Measurements from ENCODE around the gene WASHC2A. TPM values are rescaled to one million over a fixed set of nuclear protein-coding genes. Genes with fewer than 3 reads are reported as not detected.
"Not testable (repeated sequence)": the region's sequence is repeated elsewhere in the genome, so short reads cannot be mapped to it uniquely, and the experiment has no call there.

Gene WASHC2A
- total and polyA plus RNA-seq, 2 donors: 28.6 to 32.2 TPM

DNA sequence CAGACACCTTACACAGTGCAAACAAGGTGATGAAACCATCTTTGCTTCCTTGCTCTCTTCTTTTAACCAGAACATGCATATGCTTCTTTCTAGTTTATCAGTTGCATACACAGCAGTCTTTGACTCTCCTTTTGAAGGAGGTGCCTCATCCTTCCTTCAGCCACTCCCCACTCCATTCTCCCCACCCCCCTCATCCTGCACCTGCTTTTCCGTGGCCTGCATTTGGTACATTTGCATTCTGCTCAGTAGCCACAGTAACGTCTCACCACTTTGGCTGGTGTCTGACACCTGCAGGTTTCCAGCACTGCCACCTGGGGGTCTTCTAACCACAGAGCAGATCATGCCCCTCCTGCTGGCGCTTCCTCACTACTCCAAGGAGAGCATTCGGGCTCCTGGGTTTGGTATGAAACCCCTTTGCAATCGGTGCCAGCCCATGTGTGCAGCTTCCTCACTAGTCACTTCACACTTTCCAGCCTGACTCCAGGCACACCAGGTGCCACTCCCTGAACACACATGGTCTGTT is 60.1 kb downstream of the WASHC2A start:
- H3K9me3 ChIP-seq (ENCODE audit: control insufficient read depth in 2 of 2, insufficient read depth in 1 of 2, low read length in 1 of 2): not testable (repeated sequence)

DNA sequence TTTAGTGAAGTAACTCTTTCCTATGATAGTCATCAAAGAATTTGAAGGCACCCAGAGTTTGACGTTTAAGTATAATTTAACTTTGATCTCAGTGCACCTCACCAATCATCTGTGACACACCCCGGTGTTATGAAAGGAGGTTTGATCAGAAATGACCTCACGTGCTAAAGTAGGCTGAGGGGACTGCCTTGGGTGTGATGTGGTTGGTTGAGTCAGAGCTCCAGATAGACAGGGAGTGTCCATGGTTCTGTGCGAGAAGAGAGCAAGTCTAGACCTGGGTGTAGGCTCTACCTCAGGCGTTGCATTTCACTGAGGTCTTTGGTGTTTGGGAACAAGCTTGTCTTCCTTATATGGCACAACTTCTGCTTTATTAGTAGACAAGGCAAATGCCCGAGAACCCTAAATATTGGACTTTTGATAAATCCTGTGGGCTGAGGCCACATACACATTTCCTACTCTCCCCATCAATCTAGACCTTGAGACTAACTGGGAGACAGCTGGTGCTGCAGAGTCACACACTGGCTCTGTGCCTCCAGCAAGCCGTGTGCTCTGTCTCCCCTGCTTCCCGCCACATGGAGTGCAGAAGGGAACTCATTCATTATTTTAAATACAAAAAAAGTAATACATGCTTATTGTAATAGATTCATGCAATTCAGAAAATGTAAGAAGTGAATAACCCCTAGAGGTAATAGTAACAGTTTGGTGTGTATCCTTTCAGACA is 63.7 kb downstream of the WASHC2A start:
- H3K4me3 ChIP-seq (ENCODE audit: low read length in 2 of 2); H3K9me3 ChIP-seq (ENCODE audit: control insufficient read depth in 2 of 2, insufficient read depth in 1 of 2, low read length in 1 of 2); H3K27me3 ChIP-seq (ENCODE audit: control insufficient read depth in 2 of 2, insufficient read depth in 1 of 2, low read length in 1 of 2); H3K27ac ChIP-seq (ENCODE audit: low read depth in 1 of 2, low read length in 1 of 2); DNase-seq (ENCODE audit: low read depth in 6 of 9, low spot score in 9 of 9): not testable (repeated sequence)
- Histone ChIP-seq H3K36me3 (ENCODE audit: control insufficient read depth in 2 of 2, insufficient read depth in 2 of 2, low read length in 1 of 2) (peaks cover 8 to 11% of the 10 kb centered on the region in 2 donors), H3K4me1 (ENCODE audit: control insufficient read depth in 2 of 2, insufficient read depth in 2 of 2, low read length in 2 of 2) (peaks cover 4 to 11% of the 10 kb centered on the region in 2 donors)
- WGBS: 96% methylated on average over 8 of the region's 8 CpGs

More for the DNA sequence above, 60.1 kb downstream of the WASHC2A start:
- Histone ChIP-seq H3K27ac (ENCODE audit: low read depth in 1 of 2, low read length in 1 of 2) (peak overlapping the region in 1 of 2 donors; percentile 60), H3K36me3 (ENCODE audit: control insufficient read depth in 2 of 2, insufficient read depth in 2 of 2, low read length in 1 of 2) (peaks cover 13 to 15% of the 10 kb centered on the region in 2 donors), H3K4me1 (ENCODE audit: control insufficient read depth in 2 of 2, insufficient read depth in 2 of 2, low read length in 2 of 2) (peaks cover 4 to 11% of the 10 kb centered on the region in 2 donors)
- not testable (repeated sequence) for H3K27me3 ChIP-seq (ENCODE audit: control insufficient read depth in 2 of 2, insufficient read depth in 1 of 2, low read length in 1 of 2); H3K4me3 ChIP-seq (ENCODE audit: low read length in 2 of 2)
- WGBS: 4% methylated on average over 2 of the region's 5 CpGs
- DNase-seq (ENCODE audit: low read depth in 6 of 9, low spot score in 9 of 9): peak; percentile 18 to 86 (median 69)

DNA sequence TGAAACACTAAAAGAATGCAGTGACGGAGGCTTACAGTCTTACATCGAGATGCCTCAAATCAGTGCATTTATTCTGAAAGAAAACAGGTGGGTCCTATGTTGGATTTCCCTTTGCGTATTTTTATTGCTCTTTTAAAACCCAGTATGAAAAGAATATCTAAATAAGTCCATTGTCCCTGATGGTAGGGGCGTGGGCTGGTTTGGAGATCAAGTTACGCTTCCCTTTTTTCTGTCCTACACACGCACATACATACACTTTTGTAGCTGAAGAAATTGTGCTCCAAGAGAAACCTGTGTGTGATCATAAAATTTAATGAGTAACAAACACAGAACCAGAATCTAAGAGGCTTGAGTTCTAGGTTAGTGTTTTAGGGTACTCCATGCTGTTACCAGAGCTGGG is 64.6 kb downstream of the WASHC2A start:
- not testable (repeated sequence) for H3K27ac ChIP-seq (ENCODE audit: low read depth in 1 of 2, low read length in 1 of 2); H3K9me3 ChIP-seq (ENCODE audit: control insufficient read depth in 2 of 2, insufficient read depth in 1 of 2, low read length in 1 of 2); H3K27me3 ChIP-seq (ENCODE audit: control insufficient read depth in 2 of 2, insufficient read depth in 1 of 2, low read length in 1 of 2); H3K4me1 ChIP-seq (ENCODE audit: control insufficient read depth in 2 of 2, insufficient read depth in 2 of 2, low read length in 2 of 2); DNase-seq (ENCODE audit: low read depth in 6 of 9, low spot score in 9 of 9); H3K36me3 ChIP-seq (ENCODE audit: control insufficient read depth in 2 of 2, insufficient read depth in 2 of 2, low read length in 1 of 2); H3K4me3 ChIP-seq (ENCODE audit: low read length in 2 of 2)
- WGBS: 95% methylated on average over 6 of the region's 6 CpGs

DNA sequence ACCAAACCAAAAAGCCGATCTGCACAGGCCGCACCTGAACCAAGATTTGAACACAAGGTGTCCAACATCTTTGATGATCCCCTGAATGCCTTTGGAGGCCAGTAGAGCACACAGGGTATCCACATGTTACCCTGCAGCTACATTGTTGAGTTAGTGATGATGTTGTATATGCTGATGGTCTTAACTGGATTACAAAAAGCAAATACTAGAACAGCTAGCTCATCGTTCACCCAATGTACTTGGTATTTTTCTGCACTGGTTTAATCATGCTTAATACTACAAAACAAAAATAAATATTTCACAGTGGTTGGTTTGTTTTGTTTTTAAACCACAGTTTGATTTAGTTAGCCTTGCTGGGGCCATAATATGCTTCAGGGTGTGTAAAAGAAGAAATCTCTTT is 65.1 kb downstream of the WASHC2A start:
- H3K27ac ChIP-seq (ENCODE audit: low read depth in 1 of 2, low read length in 1 of 2); H3K27me3 ChIP-seq (ENCODE audit: control insufficient read depth in 2 of 2, insufficient read depth in 1 of 2, low read length in 1 of 2); H3K4me3 ChIP-seq (ENCODE audit: low read length in 2 of 2); H3K4me1 ChIP-seq (ENCODE audit: control insufficient read depth in 2 of 2, insufficient read depth in 2 of 2, low read length in 2 of 2); DNase-seq (ENCODE audit: low read depth in 6 of 9, low spot score in 9 of 9); H3K36me3 ChIP-seq (ENCODE audit: control insufficient read depth in 2 of 2, insufficient read depth in 2 of 2, low read length in 1 of 2); H3K9me3 ChIP-seq (ENCODE audit: control insufficient read depth in 2 of 2, insufficient read depth in 1 of 2, low read length in 1 of 2): not testable (repeated sequence)
- 98% methylated on average over 3 of the region's 3 CpGs for WGBS

DNA sequence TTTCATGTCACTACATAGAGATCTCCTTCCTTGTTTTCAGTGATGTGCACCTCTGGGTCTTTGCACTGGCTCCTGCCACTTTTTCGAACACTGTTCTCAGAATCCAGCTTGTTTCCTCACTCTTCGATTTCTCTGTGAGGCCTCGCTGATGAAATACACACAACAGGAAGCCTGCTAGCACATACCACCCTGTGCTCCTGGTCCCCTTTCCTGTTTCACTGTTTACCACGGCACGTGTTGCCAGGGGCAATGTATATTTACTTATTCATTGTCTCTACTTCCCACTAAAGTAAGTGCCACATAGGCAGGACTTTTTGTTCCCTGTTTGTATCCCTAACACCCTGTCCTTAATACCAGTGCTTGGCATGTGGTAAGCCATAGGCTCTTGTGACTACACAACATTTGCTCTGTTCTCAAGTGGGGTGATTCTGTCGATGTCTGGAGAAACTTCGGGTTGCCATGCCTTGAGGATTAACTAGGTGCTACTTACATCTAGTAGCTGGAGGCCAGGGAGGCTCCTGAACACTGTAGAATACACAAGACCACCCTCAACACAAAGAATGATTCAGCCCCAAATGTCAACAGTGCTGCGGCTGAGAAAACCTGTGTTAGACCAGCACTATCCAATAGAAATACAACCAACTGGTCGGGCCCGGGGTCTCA is 75.9 kb downstream of the WASHC2A start:
- not testable (repeated sequence) for H3K4me3 ChIP-seq (ENCODE audit: low read length in 2 of 2); H3K27me3 ChIP-seq (ENCODE audit: control insufficient read depth in 2 of 2, insufficient read depth in 1 of 2, low read length in 1 of 2); H3K4me1 ChIP-seq (ENCODE audit: control insufficient read depth in 2 of 2, insufficient read depth in 2 of 2, low read length in 2 of 2); H3K9me3 ChIP-seq (ENCODE audit: control insufficient read depth in 2 of 2, insufficient read depth in 1 of 2, low read length in 1 of 2); H3K36me3 ChIP-seq (ENCODE audit: control insufficient read depth in 2 of 2, insufficient read depth in 2 of 2, low read length in 1 of 2)
- 38% methylated on average over 10 of the region's 10 CpGs for WGBS
- H3K27ac ChIP-seq (ENCODE audit: low read depth in 1 of 2, low read length in 1 of 2): peak overlapping the region in 1 of 2 donors; percentile 57
- peak in 3 of 9 donors; percentile 17 to 47 (median 25) for DNase-seq (ENCODE audit: low read depth in 6 of 9, low spot score in 9 of 9)

DNA sequence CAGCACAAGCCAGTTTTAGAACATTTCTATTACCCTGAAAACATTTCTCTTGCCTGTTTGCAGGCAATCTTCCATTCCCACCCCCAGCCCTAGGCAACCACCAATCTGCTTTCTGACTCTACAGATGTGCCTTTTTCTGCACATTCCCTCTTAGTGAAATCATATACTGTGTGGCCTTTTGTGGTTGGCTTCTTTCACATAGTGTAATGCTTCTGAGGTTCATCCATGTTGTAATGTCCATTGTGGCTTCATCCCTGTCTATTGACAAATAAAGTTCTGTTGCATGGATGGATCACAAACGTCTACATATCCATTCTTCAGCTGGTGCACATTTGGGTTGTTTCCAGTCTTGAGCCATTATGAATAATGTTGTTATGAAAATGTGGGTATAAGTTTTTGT is 77.8 kb downstream of the WASHC2A start:
- 0% methylated on average over 1 of the region's 1 CpG for WGBS
- not testable (repeated sequence) for DNase-seq (ENCODE audit: low read depth in 6 of 9, low spot score in 9 of 9); H3K4me3 ChIP-seq (ENCODE audit: low read length in 2 of 2); H3K4me1 ChIP-seq (ENCODE audit: control insufficient read depth in 2 of 2, insufficient read depth in 2 of 2, low read length in 2 of 2); H3K27ac ChIP-seq (ENCODE audit: low read depth in 1 of 2, low read length in 1 of 2); H3K9me3 ChIP-seq (ENCODE audit: control insufficient read depth in 2 of 2, insufficient read depth in 1 of 2, low read length in 1 of 2); H3K36me3 ChIP-seq (ENCODE audit: control insufficient read depth in 2 of 2, insufficient read depth in 2 of 2, low read length in 1 of 2); H3K27me3 ChIP-seq (ENCODE audit: control insufficient read depth in 2 of 2, insufficient read depth in 1 of 2, low read length in 1 of 2)

DNA sequence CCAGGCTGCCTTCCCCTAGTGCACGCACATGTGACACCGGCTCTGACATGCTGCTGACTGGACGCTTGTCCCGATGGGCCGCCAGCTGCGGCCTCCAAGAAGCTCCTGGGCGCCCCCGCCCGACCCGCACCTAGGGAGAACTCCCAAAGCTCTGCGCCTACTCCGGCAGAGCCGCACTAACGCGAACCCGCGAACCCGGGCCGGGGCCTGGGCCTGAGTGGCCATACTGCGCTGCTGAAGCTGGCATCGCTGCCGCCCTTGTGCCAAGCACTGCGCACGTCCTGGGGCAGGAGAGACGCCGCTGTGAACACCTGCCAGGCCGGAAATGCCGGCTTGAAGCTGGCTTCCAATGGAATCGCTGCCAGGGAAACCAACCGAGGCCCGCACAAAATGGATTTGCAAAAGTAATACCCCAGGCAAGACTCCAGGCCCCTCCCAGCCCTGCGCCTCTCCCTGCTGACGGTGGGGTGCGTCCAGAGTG is 85.1 kb downstream of the WASHC2A start:
- Histone ChIP-seq H3K4me3 (ENCODE audit: low read length in 2 of 2) (no peak overlapping the region), H3K9me3 (ENCODE audit: control insufficient read depth in 2 of 2, insufficient read depth in 1 of 2, low read length in 1 of 2) (no peaks in the 10 kb centered on the region), H3K27ac (ENCODE audit: low read depth in 1 of 2, low read length in 1 of 2) (no peak overlapping the region), H3K36me3 (ENCODE audit: control insufficient read depth in 2 of 2, insufficient read depth in 2 of 2, low read length in 1 of 2) (no peaks in the 10 kb centered on the region), H3K4me1 (ENCODE audit: control insufficient read depth in 2 of 2, insufficient read depth in 2 of 2, low read length in 2 of 2) (peaks cover 3 to 5% of the 10 kb centered on the region in 2 donors), H3K27me3 (ENCODE audit: control insufficient read depth in 2 of 2, insufficient read depth in 1 of 2, low read length in 1 of 2) (peaks cover 0 to 22% of the 10 kb centered on the region in 2 donors)
- peak in 4 of 9 donors; percentile 1 to 29 (median 10) for DNase-seq (ENCODE audit: low read depth in 6 of 9, low spot score in 9 of 9)
- WGBS: 5% methylated on average over 34 of the region's 34 CpGs

DNA sequence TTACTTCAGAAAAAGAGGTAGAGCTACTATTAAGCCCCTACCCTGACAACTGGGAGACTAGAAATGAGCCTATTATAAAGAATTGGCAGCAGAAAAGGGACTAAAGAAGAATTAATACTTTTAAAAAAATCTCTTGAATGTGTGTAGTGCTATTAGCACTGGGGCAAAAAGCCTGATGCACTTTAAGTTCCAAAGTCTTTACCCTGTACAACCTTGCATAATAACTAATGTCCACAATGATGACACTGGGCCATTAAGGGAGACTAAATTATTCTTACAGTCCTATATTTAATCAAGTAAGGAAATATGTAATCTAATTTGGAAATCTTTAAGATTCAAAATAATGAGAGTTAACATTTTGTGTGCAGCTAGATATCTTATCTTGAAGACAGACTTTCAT is 90.1 kb downstream of the WASHC2A start:
- not testable (repeated sequence) for DNase-seq (ENCODE audit: low read depth in 6 of 9, low spot score in 9 of 9); H3K36me3 ChIP-seq (ENCODE audit: control insufficient read depth in 2 of 2, insufficient read depth in 2 of 2, low read length in 1 of 2); H3K4me1 ChIP-seq (ENCODE audit: control insufficient read depth in 2 of 2, insufficient read depth in 2 of 2, low read length in 2 of 2); H3K4me3 ChIP-seq (ENCODE audit: low read length in 2 of 2); H3K9me3 ChIP-seq (ENCODE audit: control insufficient read depth in 2 of 2, insufficient read depth in 1 of 2, low read length in 1 of 2); H3K27ac ChIP-seq (ENCODE audit: low read depth in 1 of 2, low read length in 1 of 2); H3K27me3 ChIP-seq (ENCODE audit: control insufficient read depth in 2 of 2, insufficient read depth in 1 of 2, low read length in 1 of 2)

DNA sequence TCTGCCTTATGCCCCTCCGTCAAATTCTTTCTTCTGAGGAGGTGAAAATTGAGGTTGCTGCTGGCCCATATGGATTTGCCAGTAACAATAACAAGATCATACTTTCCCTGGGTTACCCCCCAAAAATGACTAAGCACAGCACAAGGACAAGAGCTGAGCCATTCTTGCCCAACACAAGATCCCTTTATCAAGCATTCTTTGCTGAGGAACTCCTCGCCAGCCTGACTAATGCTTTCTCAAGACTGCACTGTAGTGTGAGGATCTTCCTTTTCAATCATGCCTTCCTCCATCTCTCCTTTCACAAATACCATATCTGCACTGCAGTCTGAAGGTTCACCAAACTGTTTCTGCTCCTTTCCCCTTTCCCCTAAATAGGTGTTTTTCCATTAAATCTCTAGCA is 92.1 kb downstream of the WASHC2A start:
- 97% methylated on average over 2 of the region's 2 CpGs for WGBS
- H3K9me3 ChIP-seq (ENCODE audit: control insufficient read depth in 2 of 2, insufficient read depth in 1 of 2, low read length in 1 of 2); DNase-seq (ENCODE audit: low read depth in 6 of 9, low spot score in 9 of 9); H3K27me3 ChIP-seq (ENCODE audit: control insufficient read depth in 2 of 2, insufficient read depth in 1 of 2, low read length in 1 of 2); H3K36me3 ChIP-seq (ENCODE audit: control insufficient read depth in 2 of 2, insufficient read depth in 2 of 2, low read length in 1 of 2); H3K27ac ChIP-seq (ENCODE audit: low read depth in 1 of 2, low read length in 1 of 2); H3K4me1 ChIP-seq (ENCODE audit: control insufficient read depth in 2 of 2, insufficient read depth in 2 of 2, low read length in 2 of 2); H3K4me3 ChIP-seq (ENCODE audit: low read length in 2 of 2): not testable (repeated sequence)
